ENCODE results near the gene LTF. TPM values are rescaled to one million over a fixed set of nuclear protein-coding genes. Genes with fewer than 3 reads are reported as not detected.

LTF gene
- total and polyA plus RNA-seq, 9 of the 15 experiments (the other 6 are each of a cell fraction or from before 2014, with no cell fraction given): 0.07 TPM; not detected in 8

DNA sequence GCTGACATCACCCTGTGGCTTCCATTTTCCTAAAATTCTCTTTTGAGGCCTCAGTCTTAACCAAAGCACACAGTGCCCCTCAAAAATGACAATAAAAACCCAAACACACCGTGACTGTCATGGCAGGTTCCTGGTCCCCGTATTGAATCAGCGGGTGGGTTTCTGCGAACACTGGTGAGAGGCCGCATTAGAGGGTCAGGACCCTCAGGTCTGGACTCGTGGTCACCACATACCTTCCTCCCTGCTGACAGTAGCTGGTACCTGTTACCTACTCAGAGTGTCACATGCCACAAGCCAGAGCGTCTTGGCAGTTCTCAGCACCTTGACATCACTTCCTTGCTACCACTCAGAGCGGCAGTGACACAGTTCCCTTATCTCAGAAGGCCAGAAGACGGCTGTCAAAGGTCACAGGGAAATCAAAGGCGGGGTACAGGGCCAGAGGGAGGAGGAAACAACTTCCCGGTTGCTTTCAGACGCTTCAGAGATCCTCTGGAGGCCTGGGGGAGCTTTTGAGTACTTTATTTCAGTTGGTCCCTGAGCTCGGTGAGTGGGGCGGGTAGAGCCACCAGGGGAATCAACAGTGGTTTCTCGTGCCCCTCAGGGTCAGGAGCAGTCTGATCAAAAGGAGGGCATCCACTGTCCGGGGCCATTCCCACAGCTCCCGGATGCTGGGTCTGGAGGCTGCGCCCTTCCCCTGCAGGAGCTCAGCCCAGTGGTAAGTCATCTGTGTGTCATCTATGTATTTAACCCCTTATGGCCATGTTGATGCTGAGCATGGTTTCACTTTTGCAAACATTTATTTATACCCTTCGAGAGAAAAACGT is 57.7 kb downstream of the LTF start, which contains the start of the genes CCR5AS and CCRL2 (continued):
- TF ChIP-seq, protein P1, sequence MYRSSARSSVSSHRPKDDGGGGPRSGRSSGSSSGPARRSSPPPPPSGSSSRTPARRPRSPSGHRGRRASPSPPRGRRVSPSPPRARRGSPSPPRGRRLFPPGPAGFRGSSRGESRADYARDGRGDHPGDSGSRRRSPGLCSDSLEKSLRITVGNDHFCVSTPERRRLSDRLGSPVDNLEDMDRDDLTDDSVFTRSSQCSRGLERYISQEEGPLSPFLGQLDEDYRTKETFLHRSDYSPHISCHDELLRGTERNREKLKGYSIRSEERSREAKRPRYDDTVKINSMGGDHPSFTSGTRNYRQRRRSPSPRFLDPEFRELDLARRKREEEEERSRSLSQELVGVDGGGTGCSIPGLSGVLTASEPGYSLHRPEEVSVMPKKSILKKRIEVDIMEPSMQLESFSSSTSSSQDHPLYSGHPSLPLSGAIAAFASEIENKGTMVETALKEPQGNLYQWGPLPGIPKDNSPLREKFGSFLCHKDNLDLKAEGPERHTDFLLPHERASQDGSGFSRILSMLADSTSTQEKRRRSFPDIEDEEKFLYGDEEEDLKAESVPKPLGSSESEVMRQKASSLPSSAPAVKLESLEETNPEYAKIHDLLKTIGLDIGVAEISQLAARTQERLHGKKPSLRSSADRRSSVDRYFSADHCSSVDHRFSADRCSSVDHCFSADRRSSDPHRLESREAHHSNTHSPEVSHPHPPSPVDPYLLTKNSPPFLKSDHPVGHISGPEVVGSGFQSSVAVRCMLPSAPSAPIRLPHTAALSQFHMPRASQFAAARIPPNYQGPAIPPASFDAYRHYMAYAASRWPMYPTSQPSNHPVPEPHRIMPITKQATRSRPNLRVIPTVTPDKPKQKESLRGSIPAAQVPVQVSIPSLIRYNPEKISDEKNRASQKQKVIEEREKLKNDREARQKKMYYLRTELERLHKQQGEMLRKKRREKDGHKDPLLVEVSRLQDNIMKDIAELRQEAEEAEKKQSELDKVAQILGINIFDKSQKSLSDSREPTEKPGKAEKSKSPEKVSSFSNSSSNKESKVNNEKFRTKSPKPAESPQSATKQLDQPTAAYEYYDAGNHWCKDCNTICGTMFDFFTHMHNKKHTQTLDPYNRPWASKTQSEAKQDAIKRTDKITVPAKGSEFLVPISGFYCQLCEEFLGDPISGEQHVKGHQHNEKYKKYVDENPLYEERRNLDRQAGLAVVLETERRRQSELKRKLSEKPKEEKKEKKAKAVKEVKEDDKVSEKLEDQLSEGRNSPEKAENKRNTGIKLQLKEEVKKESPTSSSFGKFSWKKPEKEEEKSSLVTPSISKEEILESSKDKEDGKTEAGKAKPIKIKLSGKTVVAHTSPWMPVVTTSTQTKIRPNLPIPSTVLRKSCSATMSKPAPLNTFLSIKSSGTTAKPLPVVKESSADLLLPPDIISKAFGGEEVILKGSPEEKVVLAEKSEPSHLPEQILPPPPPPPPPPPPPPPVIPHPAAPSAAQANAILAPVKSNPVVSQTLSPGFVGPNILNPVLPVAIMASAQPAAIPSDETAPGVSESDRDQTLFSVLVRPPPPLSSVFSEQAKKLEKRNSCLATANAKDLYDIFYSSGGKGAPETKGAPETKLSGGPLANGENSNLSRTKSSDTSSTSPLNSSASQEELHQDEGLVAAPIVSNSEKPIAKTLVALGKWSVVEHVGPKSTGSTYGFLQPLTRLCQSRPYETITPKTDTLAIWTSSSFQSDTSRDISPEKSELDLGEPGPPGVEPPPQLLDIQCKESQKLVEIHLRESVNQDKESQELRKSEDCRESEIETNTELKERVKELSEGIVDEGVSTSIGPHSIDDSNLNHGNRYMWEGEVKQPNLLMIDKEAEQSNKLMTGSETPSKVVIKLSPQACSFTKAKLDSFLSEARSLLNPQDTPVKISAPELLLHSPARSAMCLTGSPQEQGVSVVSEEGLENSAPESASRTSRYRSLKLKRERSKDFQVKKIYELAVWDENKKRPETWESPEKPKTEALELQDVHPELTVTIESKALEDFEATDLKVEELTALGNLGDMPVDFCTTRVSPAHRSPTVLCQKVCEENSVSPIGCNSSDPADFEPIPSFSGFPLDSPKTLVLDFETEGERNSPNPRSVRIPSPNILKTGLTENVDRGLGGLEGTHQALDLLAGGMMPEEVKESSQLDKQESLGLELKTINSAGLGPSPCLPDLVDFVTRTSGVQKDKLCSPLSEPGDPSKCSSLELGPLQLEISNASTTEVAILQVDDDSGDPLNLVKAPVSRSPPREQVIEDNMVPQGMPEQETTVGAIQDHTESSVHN (IDR thresholded peaks at IDR 0.05; ENCODE audit: borderline replicate concordance in 1 of 2, low read depth in 1 of 2): peak in 1 of 2 experiments; percentile 83; a peak in 2 of 4 replicates
- TF ChIP-seq U2AF2 (optimal IDR thresholded peaks at IDR 0.05; ENCODE audit: low read depth, low read length) (no peak), ZBED1 (IDR thresholded peaks at IDR 0.05) (no peak), RFX5 (IDR thresholded peaks at IDR 0.05; ENCODE audit: low read depth, low read length) (no peak)

Measured in K562 (cell line).